ENCODE results near the gene CYP3A7.

DNA sequence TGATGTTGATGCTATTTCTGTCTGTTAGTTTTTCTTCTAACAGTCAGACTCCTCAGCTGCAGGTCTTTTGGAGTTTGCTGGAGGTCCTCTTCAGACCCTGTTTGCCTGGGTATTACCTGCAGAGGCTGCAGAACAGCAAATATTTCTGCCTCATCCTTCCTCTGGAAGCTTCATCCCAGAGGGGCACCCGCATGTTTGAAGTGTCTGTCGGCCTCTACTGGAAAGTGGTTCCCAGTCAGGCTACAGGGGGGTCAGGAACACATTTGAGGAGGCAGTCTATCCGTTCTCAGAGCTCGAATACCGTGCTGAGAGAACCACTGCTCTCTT, 41.9 kb downstream of the CYP3A7 start:
- TF ChIP-seq POLR2A (IDR thresholded peaks at IDR 0.05) (no peak), CTCF (IDR thresholded peaks at IDR 0.05) (no peak)
